Inflammatory macrophage treated with lipopolysaccharide for 4 hours (primary cell): ENCODE results near the gene CCDC33.

Experiments
- DNase-seq: peaks from one replicate; pipeline ENCODE4 v3.0.0-alpha.2; 2020

The CCDC33 gene

DNA sequence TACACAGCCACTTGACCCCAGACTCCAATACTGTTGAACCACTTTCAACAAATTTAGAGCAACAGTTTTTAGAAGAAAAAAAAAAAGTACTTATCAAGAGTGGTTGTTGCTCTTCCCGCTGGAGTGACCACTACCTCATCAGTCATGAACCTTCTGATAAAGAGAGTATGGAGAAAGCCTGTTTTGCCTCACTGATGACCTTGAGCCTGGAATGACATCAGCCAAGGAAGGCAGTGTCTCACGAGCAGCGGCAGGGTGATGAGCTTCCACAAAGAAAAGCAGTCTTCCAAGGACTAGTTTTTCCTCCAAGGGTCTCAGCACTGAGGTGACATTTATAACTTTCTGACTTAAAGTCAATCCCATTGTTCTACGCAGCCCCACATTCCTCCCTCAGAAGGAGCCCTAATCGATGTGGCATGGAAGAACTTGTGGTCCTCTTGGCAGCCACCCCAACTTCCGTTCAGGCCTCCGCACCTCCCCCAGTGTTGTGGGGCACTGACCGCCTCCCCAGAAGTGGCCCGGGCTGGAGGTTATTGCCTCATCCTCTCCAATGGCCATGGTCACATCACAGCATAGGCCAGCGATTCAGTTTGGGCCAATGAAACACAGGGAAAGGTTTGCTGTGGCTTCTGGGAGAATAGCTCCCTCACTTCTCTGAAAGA is 133.1 kb downstream of the CCDC33 start:
- no peak for DNase-seq

DNA sequence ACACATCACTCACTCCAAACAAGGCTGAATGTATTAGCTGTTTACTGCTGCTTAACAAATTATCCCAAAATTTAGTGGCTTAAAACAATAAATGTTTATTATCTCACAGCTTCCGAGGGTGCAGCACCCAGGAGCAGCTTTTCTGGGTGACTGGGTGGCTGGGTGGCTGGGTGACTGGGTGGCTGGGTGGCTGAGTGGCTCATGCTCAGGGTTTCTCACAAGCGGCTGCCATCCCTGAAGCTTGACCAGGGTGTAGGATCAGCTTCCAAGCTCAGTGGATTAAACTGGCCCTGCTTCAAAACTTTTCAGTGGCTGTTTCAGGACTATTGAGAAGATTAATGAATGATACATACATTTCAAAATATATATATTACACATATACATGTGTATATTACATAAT is 133.6 kb downstream of the CCDC33 start:
- DNase-seq = no peak

DNA sequence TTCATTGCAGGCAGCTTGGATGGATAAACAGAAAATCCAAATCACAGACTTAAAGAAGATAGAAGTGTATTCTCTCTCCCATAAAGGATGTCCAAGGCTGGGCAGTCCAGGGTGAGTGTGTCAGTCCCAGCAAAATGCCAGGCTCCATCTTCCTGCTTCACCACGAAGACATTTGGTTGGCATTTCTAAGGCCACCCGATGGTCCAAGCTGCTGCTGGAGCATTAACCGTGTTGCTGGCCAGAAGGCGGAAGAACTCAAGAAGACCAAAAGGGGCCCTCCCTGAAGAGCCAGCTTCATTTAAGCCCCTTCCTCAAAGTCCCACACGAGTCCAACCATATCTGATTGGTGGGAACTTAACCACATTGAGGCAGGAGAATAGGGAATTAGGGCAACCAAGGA is 134.3 kb downstream of the CCDC33 start:
- DNase-seq = no peak

DNA sequence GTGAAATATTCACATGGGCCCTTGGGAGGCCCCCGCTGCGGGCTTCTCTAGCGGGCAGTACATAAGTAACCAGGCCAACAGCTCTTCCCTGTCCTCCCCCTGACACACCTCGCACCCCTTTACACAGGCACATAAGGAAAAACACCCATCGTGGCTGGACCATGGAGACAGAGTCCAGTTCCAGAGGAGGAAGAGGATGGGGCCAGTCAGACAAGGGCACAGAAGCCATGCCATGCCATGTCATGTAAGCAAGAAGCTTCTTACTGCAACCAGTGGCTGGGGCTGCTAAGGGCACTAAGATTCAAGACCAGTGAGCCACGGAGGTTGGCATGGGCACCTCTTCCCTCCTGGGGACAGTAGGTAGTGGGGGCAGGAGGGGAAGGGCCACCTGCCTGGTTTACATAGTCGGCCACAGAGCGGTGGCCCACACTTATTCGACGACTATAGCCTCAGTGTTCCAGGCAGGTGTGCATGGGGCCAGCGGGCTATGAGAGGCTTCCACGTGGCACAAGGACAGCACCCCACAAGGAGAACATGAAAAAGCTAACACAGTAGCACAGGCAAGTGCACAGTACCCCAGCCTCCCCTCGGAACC is 137.0 kb downstream of the CCDC33 start:
- no peak for DNase-seq

DNA sequence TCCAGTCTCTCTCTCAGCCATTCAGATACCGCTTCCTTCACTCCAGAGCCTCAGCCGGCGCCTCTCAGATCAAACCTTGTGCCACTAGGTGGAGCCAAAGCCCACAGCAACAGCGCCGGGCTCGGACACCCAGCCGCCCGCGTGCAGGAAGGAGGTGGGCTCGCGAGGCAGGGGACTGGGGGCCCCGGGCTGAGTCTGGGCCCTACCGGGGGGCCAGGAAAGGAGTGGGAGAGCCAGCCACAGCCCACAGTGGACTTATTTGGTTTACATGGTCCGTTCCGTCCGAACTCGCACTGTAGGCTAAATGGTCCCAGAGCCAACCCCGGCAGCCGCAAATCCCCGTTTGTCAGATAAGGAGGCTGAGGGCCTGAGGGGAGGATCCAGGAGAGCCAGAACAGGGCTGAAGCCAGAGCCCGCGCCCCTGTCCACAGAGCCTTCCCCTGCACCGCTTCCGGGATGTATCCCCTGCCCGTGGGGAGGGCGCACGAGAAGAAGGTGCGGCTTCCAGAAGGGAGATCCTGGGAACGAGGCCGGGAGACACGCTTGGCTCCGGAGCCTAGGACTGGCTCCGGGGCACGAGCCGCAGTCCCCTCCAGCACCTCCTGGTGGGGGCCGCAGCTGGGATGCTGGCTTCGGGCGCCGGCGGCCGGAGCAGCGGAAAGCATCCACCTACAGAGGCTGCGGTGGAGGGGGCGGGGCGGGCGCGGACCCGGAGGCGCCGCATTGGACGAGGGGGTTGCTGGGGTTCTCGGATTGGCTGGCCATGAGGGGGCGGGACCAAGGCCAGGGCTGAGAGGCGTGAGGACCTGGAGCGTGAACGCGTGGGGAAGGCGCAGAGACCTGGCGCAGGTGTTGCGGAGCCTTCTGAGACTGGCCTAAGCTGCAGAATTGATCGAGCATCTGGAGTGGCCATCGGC is 137.9 kb downstream of the CCDC33 start:
- peak; percentile 85 for DNase-seq

DNA sequence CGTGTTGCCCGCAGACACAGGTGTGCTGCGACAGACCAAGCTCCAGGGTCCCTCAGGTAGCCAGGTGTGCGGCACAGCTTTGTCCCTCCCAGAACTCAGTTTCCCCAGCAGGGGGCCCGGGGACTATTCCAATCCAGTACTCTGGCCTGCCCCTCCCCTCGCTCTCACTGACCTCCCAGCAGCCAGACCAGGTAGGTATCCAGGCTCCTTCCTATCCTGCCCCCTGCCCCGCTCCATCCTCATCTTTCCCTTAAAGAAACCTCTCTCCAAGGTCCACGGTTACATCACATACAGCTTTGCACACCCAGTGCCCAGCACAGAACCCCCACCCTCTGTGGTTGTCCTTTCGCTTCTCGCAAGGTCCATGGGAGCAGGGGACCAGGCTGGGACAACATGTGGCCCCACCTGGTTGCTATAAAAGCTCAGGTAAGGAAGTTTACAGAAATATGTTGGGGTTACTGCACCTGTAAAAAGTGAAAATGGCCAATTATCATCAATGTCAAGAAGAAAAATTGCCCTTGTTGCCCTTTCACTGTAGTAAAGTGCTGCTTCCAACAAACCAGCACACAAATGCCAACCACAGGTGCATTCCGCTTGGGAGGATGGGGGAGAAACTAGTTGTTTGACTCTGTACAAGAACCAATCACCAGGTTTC is 138.6 kb downstream of the CCDC33 start:
- no peak for DNase-seq

DNA sequence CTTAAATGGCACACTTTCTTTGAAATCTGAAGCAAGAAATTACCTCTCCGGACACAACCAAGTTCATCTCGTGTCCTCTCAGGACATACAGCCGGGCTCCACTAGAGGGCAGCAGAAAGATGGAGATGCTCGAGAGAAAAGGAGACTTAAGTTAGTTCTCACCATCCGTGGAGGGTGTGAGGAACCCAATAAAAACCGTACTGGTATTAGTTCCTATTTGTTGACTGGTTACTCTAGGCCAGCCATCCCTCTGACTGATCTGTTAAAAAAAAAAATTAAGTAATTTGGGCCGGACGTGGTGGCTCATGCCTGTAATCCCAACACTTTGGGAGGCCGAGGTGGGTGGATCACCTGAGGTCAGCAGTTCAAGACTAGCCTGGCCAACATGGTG is 139.2 kb downstream of the CCDC33 start:
- DNase-seq = peak; percentile 83

DNA sequence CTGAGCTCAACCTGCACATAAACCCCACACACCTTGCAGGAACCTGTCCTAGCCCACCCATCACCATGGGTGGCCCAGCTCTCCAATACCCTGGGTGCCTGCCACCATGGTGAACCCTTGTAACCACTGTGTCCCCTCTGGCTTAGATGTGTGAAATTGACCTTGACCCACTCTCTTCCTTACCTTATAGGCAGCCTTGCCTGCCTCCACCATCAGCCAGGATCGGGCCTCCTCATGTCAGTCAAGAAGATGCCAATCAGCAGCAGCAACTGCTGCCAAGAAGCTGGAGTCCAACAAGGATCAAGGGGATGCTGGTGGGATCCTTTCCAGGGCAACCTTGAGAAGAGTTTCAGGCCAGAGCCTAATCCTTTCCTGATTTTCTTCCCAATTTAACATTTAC is 140.1 kb downstream of the CCDC33 start:
- DNase-seq = no peak

DNA sequence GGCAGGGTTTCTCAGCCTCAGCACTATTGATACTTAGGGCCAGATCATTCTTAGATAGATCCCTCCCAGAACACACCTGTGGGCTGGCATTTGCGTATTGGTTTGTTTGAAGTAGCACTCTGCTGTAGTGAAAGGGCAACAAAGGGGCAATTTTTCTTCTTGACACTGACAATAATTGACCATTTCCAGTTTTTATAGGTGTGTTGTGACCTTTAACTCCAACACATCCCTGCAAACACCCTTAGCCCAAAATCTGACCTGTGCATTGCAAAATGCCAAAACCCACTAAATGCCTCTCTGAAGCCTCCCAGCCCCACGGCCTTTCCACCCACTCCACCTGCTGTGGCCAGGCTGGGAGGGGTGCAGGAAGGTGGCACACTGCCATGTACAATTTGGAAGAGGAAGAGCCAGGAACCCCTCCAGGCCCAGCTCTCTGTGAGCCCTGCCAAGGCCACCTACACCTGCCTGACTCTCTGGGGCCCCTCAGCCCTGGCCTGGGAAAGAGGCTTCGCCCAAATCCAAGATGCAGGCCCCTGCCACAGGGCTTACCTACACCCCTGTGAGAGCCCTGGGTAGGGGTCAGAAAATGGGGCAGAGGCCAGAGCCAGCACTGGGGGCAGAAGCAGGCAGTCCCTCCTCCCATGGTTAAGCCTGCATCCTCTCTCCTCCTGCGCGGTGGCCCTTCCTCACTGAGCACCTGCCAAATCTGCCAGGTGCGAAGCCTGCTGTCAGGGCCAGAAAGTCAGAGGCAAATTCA is 140.9 kb downstream of the CCDC33 start:
- DNase-seq = no peak

DNA sequence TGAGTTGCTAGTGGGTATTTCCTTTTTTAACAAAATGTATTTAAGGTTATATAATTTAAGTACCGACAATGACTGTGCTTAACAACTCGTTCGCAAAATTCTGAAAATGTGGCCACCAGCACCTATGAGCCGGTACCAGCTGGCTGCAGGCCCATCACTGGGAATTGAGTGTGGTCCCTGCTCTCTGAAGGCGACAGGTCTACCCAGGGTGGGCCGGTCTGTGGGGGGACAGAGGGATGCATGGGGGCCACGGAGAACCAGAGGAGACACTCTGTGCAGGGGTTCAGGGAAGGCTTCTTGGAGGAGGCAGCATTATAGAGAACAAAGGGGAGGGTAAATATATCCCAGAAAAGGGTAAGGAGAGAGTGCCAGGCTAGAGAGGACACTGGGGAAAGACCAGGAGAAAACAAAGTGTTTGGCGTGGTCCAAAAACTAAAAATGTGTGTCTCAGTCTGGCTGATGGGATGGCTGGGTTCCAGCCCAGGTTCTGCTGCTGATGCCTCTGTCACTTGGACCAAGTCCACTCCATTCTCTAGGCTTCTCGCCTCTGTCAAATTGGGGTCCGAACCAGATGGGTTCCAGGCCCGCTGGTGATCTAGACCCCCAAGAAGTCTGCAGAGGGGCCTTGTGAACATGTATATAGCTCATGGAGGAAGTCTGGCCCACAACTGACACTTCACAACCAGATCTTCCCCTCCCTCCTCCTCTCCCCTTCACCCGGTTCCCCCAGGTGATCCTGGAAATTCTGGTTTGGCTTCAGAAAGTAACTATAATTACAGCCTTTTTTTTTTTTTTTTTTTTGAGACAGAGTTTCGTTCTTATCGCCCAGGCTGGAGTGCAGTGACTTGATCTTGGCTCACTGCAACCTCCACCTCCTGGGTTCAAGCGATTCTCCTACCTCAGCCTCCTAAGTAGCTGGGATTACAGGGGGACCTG is 142.0 kb downstream of the CCDC33 start:
- DNase-seq = no peak

DNA sequence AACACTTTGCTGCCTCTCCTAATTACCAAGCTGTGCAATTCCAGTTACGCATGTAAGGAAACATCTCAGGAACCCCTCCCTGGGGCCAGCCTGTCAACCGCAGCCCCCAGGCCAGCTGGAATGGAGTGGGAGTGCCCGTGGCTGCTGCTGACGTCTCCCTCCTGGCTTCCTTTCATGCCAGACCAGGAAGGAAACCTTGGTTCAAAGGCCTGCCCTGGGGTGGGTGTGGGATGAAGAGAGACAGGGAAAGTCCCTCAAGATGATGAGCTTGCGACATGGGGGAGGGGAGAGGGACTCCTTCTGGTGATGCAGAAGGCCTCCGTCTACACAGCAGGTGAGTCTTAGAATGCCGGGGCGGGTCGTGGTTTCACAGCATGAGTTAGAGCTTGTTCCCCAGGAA is 142.7 kb downstream of the CCDC33 start:
- peak; percentile 66 for DNase-seq

DNA sequence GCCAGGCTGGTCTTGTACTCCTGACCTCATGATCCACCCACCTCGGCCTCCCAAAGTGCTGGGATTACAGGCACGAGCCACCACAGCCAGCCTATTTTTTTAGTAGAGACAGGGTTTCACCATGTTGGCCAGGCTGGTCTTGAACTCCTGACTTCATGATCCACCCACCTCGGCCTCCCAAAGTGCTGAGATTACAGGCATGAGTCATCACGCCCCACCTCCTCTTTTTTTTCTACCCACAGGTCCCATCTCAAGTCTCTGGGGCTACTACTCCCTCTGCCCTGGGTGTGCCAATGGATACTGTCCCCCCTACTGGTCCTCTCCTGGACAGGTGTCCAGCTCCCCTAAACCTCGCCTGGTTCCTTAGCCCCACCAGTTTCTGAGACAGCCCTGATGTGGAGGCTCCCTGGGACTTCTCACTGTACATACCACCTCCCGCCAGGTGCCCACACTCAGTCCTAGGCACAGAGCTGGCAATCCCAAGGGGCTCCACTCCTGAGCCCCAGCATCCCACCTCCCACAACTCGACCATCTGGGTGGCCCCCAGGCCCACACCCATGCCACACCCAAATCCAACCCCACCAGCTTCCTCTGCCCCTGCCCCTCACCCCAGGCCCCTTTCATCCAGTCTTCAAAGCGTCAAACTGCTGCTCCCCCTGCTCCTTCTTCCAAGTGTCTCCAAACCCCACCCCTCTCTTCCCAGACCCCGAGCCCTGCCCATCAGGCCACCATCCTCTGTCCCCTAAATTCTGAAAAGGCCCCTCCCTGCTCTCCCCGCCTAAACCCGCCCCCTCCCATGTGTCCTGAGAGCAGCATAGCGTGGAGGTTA is 144.4 kb downstream of the CCDC33 start:
- no peak for DNase-seq

DNA sequence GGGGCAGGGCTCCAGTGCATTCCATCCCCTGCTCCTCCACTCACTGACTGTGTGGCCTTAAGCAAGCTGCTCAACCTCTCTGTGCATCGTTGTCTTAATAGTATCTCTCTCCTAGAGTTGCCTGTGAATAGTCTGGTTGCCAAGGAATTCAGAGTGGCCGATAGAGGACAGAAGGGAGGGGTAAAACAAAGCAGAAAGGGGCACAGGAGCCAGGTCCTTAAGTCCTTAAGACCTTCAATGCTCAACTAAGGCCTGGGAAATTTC is 145.0 kb downstream of the CCDC33 start:
- no peak for DNase-seq

DNA sequence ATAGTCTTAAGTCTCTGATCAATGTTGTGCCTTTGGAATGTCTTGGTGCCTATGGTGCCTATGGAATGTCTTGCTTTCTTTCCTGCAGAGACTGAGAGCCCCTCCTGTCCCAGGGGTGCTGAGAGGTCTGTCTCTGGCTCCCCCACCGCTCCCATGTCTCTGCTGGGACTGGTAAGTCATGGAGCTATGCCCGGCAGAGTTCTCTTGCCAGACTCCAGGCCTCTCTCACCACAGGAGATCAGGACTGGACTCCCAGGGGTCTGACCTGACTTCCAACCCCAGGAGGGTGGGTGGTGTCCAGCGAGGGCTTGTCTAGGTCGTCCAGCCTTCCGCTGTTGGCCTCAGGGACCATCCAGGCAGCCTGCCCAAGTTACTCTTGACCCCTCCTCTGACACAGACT is 145.4 kb downstream of the CCDC33 start:
- no peak for DNase-seq

DNA sequence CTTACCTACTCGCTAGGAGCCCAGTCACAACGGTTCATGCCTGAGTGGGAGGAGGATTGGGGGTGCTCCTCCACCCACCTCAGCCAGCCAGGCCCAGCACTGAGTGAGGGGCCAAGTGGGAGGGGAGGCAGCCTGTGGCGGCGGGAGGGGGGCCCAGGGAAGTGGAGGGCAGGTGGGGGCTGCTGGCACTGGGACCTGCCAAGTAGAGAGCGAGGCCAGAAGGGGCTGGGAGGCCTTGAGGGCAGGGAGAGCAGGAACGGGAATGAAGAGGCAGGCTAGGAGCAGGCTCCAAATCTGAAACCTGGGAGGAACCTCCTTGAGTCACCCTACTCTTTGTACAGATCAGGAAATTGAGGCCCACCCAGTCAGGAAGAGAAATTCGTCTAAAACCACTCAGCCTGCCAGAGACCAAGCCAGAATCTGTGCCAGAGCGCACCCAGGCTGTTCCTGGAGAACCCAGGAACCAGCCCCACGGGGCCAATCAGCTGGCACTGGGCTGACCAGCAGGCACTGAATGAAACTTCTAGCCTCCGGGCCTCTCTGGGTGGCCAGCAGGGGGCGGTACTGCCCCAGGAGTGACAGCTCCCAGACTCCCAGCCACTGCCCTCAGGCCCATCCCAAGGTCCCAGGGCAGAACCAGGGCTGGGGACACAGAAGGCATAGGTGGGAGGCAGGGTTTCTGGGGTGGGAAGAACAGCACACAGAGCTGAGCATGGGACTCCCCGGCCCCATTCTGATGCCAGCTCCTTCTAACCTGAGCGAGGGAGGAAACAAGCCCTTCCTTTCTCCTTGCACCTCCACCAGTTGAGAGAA is 146.1 kb downstream of the CCDC33 start:
- DNase-seq = peak; percentile 82

DNA sequence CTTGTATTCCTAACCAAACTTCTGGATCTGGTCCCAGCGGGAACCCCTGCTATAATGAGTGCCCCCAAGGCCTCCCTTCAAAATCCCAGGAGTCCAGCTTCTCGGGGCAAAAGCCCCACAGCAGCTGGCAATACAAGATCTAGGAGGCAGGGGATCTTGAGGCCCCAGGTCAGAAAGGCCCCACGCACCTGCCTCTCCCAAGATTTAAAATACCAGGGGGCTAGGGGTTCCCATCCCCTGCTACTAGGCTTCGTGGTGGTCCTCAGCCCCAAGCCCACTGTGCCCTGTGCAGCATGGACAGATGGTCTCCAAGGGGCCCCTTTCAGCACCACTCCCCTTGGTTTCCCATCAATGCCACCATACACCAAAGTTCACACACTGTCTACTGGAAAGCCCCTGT is 147.2 kb downstream of the CCDC33 start:
- no peak for DNase-seq

DNA sequence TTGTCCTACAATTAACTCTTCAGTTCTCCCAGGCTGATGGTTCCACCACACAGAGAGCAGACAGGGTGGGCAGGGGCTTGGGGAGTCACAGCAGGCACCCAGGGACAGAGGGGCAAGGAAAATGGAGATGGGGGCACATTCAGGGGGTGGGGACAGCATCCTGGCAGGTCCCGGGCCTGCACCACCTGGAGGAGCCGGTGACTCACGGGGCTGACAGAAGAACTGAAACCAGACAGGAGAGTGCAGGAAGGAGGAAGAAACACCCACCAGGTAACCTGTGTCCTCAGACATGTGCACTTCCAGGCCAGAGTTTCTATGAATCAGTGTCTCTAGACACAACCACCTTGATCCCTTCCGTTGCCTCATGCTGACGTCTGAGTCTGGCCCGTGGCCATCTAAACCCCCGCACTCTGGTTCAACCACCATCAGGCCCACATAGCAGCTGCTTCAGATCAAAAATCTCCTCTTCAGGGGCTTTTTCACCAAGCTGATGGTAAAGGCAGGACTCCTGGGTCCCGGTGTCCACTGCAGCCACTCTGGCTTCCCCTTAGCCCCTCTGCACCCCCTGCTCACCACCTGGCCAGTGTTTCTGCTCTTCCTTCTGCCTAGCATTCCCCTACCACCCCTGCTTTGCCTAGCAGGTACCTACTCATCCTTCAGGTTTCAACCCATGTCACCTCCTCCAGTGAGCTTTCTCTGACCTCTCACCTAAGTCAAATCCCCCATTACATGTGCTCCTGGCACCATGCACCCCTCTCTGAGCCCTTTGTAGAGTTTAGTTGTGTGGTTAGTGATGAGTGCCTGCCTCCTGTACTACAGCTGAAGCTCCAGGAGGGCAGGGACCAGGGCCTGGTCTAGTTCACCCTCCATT is 147.8 kb downstream of the CCDC33 start:
- DNase-seq = no peak

DNA sequence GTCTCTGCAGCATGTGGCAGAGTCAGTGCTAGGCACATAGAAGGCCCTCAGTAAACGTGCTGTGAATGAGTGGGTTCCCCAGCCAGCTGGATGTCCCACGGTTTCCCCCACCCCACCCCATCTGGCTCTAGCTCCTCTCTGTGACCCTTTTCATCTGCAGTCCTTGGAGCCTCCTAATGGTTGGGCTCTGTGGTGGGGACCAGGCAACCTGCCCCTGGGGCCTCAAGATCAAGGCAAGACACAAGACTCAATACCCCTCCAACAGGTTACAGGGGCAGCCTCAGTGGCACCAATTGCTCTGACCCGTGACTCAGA is 148.4 kb downstream of the CCDC33 start:
- no peak for DNase-seq
